Activated CD4-positive, alpha-beta memory T cell treated with anti-CD3 and anti-CD28 coated beads, Interleukin-2, amount 10 ng/mL, durations not matched to agents 7 days and 5 days (primary cell): ENCODE results near the gene PYGO2. TPM values are rescaled to one million over a fixed set of nuclear protein-coding genes. Genes with fewer than 3 reads are reported as not detected.
"Not testable (repeated sequence)": the region's sequence is repeated elsewhere in the genome, so short reads cannot be mapped to it uniquely, and the experiment has no call there.

ENCODE experiments used
- CTCF ChIA-PET: fragments of 350-600 bp; sonication (Branson Sonifier 250); formaldehyde crosslinking; loops from one replicate; lab custom pipeline; 2021; ENCODE audit warnings: antibody characterized with exemption, inconsistent platforms; lab: Charles Lee
- POLR2A ChIA-PET: fragments of 350-600 bp; sonication (Branson Sonifier 250); formaldehyde crosslinking; loops from one replicate; lab custom pipeline; 2021; ENCODE audit warnings: antibody characterized with exemption; lab: Charles Lee
- DNase-seq: peaks from one replicate; pipeline ENCODE4 v3.0.0-alpha.2; 2020
- H3K27ac Mint-ChIP-seq: one replicate; pipeline ENCODE4 v1.8.0; 2021; ENCODE audit warnings: mild to moderate bottlenecking, mixed read lengths
- H3K27me3 Mint-ChIP-seq: one replicate; pipeline ENCODE4 v1.8.0; 2021; ENCODE audit warnings: mixed read lengths
- H3K36me3 Mint-ChIP-seq: one replicate; pipeline ENCODE4 v1.8.0; 2021; ENCODE audit warnings: low read depth, mixed read lengths
- H3K4me1 Mint-ChIP-seq: one replicate; pipeline ENCODE4 v1.8.0; 2021; ENCODE audit warnings: mixed read lengths
- H3K4me3 Mint-ChIP-seq: one replicate; pipeline ENCODE4 v1.8.0; 2021; ENCODE audit warnings: mild to moderate bottlenecking, mixed read lengths
- H3K9me3 Mint-ChIP-seq: one replicate; pipeline ENCODE4 v1.8.0; 2021; ENCODE audit warnings: mixed read lengths
- total RNA-seq, 2 experiments: library from RNA; stranded (reverse); gene quantifications; one replicate each; pipeline ENCODE4 v1.2.3, GENCODE V29; 2021

The PYGO2 gene
- total RNA-seq, 2 experiments from 2014 or later: 48.7 to 49.7 TPM

GRCh38 chr1:154910851-154911250 lies 50.7 kb downstream of the PYGO2 start:
- Mint-ChIP-seq H3K9me3 (no peaks in the 10 kb centered on the region), H3K36me3 (peaks cover 5% of the 10 kb centered on the region), H3K27me3 (no peaks in the 10 kb centered on the region), H3K4me3 (no peak overlapping the region), H3K27ac (no peak overlapping the region), H3K4me1 (no peaks in the 10 kb centered on the region)
- no peak for DNase-seq
- CTCF ChIA-PET: no interaction called here
- POLR2A ChIA-PET: no interaction called here

- DNase-seq: no peak
- POLR2A ChIA-PET: no interaction called here
- H3K9me3 Mint-ChIP-seq: no peaks in the 10 kb centered on the region
- no peak overlapping the region for H3K27ac Mint-ChIP-seq
- no peaks in the 10 kb centered on the region for H3K36me3 Mint-ChIP-seq
- no peaks in the 10 kb centered on the region for H3K4me1 Mint-ChIP-seq
- CTCF ChIA-PET: no interaction called here
- no peak overlapping the region for H3K4me3 Mint-ChIP-seq
- no peaks in the 10 kb centered on the region for H3K27me3 Mint-ChIP-seq
Observed at GRCh38 chr1:154908937-154909336, 52.6 kb downstream of the PYGO2 start.

- POLR2A ChIA-PET, H3K36me3 Mint-ChIP-seq, DNase-seq, H3K4me3 Mint-ChIP-seq, CTCF ChIA-PET, H3K9me3 Mint-ChIP-seq, H3K27me3 Mint-ChIP-seq, H3K27ac Mint-ChIP-seq, H3K4me1 Mint-ChIP-seq: not testable (repeated sequence)
Observed at GRCh38 chr1:154908129-154908528, 53.5 kb downstream of the PYGO2 start.

Other genes with a start within 250 kb of the PYGO2 start
- gene KCNN3, start 91.5 kb downstream of the PYGO2 start, total RNA-seq: under 1 TPM in 1 of 2 experiments, not detected in 1; 0.10 TPM
- gene PMVK, start 25.1 kb downstream of the PYGO2 start, total RNA-seq: 10 to 100 TPM; 40.7 to 41.8 TPM
- gene PBXIP1, start 5.7 kb downstream of the PYGO2 start, total RNA-seq: 100 to 1,000 TPM; 169 TPM
- 10 to 100 TPM; 80.7 to 80.8 TPM for gene SHC1, start 9.0 kb upstream of the PYGO2 start, total RNA-seq
- 100 to 1,000 TPM; 151 to 162 TPM for gene CKS1B, start 12.9 kb upstream of the PYGO2 start, total RNA-seq
- gene FLAD1, start 21.6 kb upstream of the PYGO2 start, total RNA-seq: 10 to 100 TPM; 34.7 to 35.1 TPM
- gene LENEP, start 31.8 kb upstream of the PYGO2 start, total RNA-seq: 1 to 10 TPM in 1 of 2 experiments, under 1 TPM in 1; 0.35 to 1.2 TPM
- gene ZBTB7B, start 41.0 kb upstream of the PYGO2 start, total RNA-seq: 100 to 1,000 TPM; 151 to 152 TPM
- gene DCST2, start 72.0 kb upstream of the PYGO2 start, total RNA-seq: under 1 TPM; 0.18 to 0.40 TPM
- gene DCST1, start 72.0 kb upstream of the PYGO2 start, total RNA-seq: not detected
- 10 to 100 TPM; 73.9 to 76.4 TPM for gene ADAM15, start 89.5 kb upstream of the PYGO2 start, total RNA-seq
- 1 to 10 TPM; 6.6 to 8.5 TPM for gene EFNA4, start 102.0 kb upstream of the PYGO2 start, total RNA-seq
- 1 to 10 TPM; 3.9 to 4.9 TPM for gene EFNA3, start 117.1 kb upstream of the PYGO2 start, total RNA-seq
- not detected for gene EFNA1, start 166.1 kb upstream of the PYGO2 start, total RNA-seq
- gene SLC50A1, start 174.1 kb upstream of the PYGO2 start, total RNA-seq: 10 to 100 TPM; 50.4 to 52.6 TPM
- 10 to 100 TPM; 80.2 to 80.6 TPM for gene DPM3, start 178.7 kb upstream of the PYGO2 start, total RNA-seq
- gene KRTCAP2, start 211.5 kb upstream of the PYGO2 start, total RNA-seq: 100 to 1,000 TPM; 203 to 224 TPM
- gene TRIM46, start 212.1 kb upstream of the PYGO2 start, total RNA-seq: 10 to 100 TPM; 17.8 to 18.3 TPM
- gene THBS3, start 246.1 kb upstream of the PYGO2 start, total RNA-seq: 10 to 100 TPM; 30.7 to 32.3 TPM
- 10 to 100 TPM; 41.2 to 43.1 TPM for gene MTX1, start 246.9 kb upstream of the PYGO2 start, total RNA-seq